ENCODE measurements around the gene NBEA.

Gene NBEA

GRCh38 chr13:35285677-35286076 is 343.6 kb downstream of the NBEA start:
- TF ChIP-seq CTCF (IDR thresholded peaks at IDR 0.05; ENCODE audit: low read depth, low read length, missing control alignments) = no peak
- no peak for DNase-seq (ENCODE audit: low read depth)
- no peak overlapping the region for H3K4me3 ChIP-seq (ENCODE audit: low read depth, low read length)
- in situ Hi-C loops (cut with HindIII; ENCODE audit: low sequenced_read_pairs) = no loop called here

GRCh38 chr13:35292329-35292728 is 350.3 kb downstream of the NBEA start:
- in situ Hi-C loops (cut with HindIII; ENCODE audit: low sequenced_read_pairs) = no loop called here
- DNase-seq (ENCODE audit: low read depth) = no peak
- TF ChIP-seq CTCF (IDR thresholded peaks at IDR 0.05; ENCODE audit: low read depth, low read length, missing control alignments) = no peak
- H3K4me3 ChIP-seq (ENCODE audit: low read depth, low read length) = no peak overlapping the region

GRCh38 chr13:35293579-35294226 is 351.6 kb downstream of the NBEA start:
- TF ChIP-seq CTCF (IDR thresholded peaks at IDR 0.05; ENCODE audit: low read depth, low read length, missing control alignments) = no peak
- in situ Hi-C loops (cut with HindIII; ENCODE audit: low sequenced_read_pairs) = no loop called here
- DNase-seq (ENCODE audit: low read depth) = no peak
- H3K4me3 ChIP-seq (ENCODE audit: low read depth, low read length) = no peak overlapping the region

- no peak for DNase-seq (ENCODE audit: low read depth)
- H3K4me3 ChIP-seq (ENCODE audit: low read depth, low read length) = no peak overlapping the region
- in situ Hi-C loops (cut with HindIII; ENCODE audit: low sequenced_read_pairs) = no loop called here
- no peak for TF ChIP-seq CTCF (IDR thresholded peaks at IDR 0.05; ENCODE audit: low read depth, low read length, missing control alignments)
These were observed 367.6 kb downstream of the NBEA start for GRCh38 chr13:35309706-35310105.

GRCh38 chr13:35332134-35332533 is 390.1 kb downstream of the NBEA start:
- TF ChIP-seq CTCF (IDR thresholded peaks at IDR 0.05; ENCODE audit: low read depth, low read length, missing control alignments) = no peak
- H3K4me3 ChIP-seq (ENCODE audit: low read depth, low read length) = no peak overlapping the region
- no peak for DNase-seq (ENCODE audit: low read depth)
- in situ Hi-C loops (cut with HindIII; ENCODE audit: low sequenced_read_pairs) = no loop called here

GRCh38 chr13:35333157-35333556 is 391.1 kb downstream of the NBEA start:
- in situ Hi-C loops (cut with HindIII; ENCODE audit: low sequenced_read_pairs) = no loop called here
- no peak for TF ChIP-seq CTCF (IDR thresholded peaks at IDR 0.05; ENCODE audit: low read depth, low read length, missing control alignments)

More at GRCh38 chr13:35333157-35333556, 391.1 kb downstream of the NBEA start:
- no peak for DNase-seq (ENCODE audit: low read depth)
- H3K4me3 ChIP-seq (ENCODE audit: low read depth, low read length) = no peak overlapping the region
